ENCODE data around the gene SLC51B.

GRCh38 chr15:65083262-65083701 lies 38.1 kb downstream of the SLC51B start:
- TF ChIP-seq CTCF (IDR thresholded peaks at IDR 0.05 in 8 of 11, conservative IDR thresholded peaks at IDR 0.05 in 3 of 11): no peak
- TF ChIP-seq POLR2AphosphoS5 (IDR thresholded peaks at IDR 0.05): no peak
- TF ChIP-seq POLR2A (IDR thresholded peaks at IDR 0.05): no peak

All from spleen (tissue), 7 donors.